ENCODE measurements around the gene ADGRE2. TPM values are rescaled to one million over a fixed set of nuclear protein-coding genes. Genes with fewer than 3 reads are reported as not detected.

The ADGRE2 gene
- total RNA-seq, 4 donors from 2014 or later = 0.49 to 5.8 (median 4.0) TPM

DNA sequence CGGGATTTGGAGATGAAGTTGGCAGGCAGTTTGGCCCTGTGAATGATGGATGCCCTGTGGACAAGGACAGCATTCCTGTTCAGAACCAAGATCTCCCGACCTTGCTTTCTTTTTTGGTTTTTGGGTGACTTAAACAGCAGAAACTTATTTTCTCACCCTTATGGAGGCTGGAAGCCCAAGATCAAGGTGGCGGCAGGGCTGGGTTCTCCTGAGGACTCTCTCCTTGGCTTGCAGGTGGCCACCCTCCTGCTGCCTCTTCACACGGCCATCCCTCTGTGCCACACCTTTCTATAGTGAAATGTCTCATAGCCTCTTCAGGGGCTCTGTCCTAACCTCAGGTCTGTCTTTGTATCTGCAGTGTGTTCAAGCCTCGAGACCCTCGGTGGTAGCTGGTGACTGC is 74.5 kb downstream of the ADGRE2 start:
- no peak overlapping the region for H3K4me3 ChIP-seq
- no peaks in the 10 kb centered on the region for H3K9me3 ChIP-seq
- no peaks in the 10 kb centered on the region for H3K4me1 ChIP-seq
- no peak for DNase-seq
- TF ChIP-seq, protein P1, sequence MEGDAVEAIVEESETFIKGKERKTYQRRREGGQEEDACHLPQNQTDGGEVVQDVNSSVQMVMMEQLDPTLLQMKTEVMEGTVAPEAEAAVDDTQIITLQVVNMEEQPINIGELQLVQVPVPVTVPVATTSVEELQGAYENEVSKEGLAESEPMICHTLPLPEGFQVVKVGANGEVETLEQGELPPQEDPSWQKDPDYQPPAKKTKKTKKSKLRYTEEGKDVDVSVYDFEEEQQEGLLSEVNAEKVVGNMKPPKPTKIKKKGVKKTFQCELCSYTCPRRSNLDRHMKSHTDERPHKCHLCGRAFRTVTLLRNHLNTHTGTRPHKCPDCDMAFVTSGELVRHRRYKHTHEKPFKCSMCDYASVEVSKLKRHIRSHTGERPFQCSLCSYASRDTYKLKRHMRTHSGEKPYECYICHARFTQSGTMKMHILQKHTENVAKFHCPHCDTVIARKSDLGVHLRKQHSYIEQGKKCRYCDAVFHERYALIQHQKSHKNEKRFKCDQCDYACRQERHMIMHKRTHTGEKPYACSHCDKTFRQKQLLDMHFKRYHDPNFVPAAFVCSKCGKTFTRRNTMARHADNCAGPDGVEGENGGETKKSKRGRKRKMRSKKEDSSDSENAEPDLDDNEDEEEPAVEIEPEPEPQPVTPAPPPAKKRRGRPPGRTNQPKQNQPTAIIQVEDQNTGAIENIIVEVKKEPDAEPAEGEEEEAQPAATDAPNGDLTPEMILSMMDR (IDR thresholded peaks at IDR 0.05) = no peak
- no peak for TF ChIP-seq POLR2A (IDR thresholded peaks at IDR 0.05)
- intact Hi-C loops (cut with DNase I) = no loop called here
- peaks cover 28 to 100% (median 39%) of the 10 kb centered on the region in 3 donors for H3K36me3 ChIP-seq
- whole genome bisulfite sequencing, 2 donors = 87 to 95% methylated on average over 5 to 6 of the region's 6 CpGs
- H3K27ac ChIP-seq = no peak overlapping the region
- no peaks in the 10 kb centered on the region for H3K27me3 ChIP-seq

GRCh38 chr19:14700711-14701375 is 77.5 kb downstream of the ADGRE2 start:
- 93 to 99% methylated on average over 4 to 5 of the region's 9 CpGs for WGBS, 2 donors
- intact Hi-C loops (cut with DNase I) = no loop called here
- Histone ChIP-seq H3K9me3 (no peaks in the 10 kb centered on the region), H3K27me3 (no peaks in the 10 kb centered on the region), H3K27ac (no peak overlapping the region), H3K36me3 (peaks cover 25 to 100% (median 40%) of the 10 kb centered on the region in 3 donors), H3K4me3 (no peak overlapping the region), H3K4me1 (no peaks in the 10 kb centered on the region)
- DNase-seq = no peak
- TF ChIP-seq, protein P1 (IDR thresholded peaks at IDR 0.05) = no peak

GRCh38 chr19:14699641-14700040 is 78.7 kb downstream of the ADGRE2 start:
- Histone ChIP-seq H3K9me3 (no peaks in the 10 kb centered on the region), H3K4me1 (no peaks in the 10 kb centered on the region), H3K27me3 (no peaks in the 10 kb centered on the region), H3K36me3 (peaks cover 25 to 100% (median 45%) of the 10 kb centered on the region in 3 donors), H3K4me3 (no peak overlapping the region), H3K27ac (no peak overlapping the region)
- DNase-seq = no peak
- 81 to 94% methylated on average over 7 to 8 of the region's 8 CpGs for WGBS, 2 donors
- intact Hi-C loops (cut with DNase I) = no loop called here
- TF ChIP-seq POLR2A (IDR thresholded peaks at IDR 0.05) = no peak
- TF ChIP-seq, protein P1 (IDR thresholded peaks at IDR 0.05) = no peak

DNA sequence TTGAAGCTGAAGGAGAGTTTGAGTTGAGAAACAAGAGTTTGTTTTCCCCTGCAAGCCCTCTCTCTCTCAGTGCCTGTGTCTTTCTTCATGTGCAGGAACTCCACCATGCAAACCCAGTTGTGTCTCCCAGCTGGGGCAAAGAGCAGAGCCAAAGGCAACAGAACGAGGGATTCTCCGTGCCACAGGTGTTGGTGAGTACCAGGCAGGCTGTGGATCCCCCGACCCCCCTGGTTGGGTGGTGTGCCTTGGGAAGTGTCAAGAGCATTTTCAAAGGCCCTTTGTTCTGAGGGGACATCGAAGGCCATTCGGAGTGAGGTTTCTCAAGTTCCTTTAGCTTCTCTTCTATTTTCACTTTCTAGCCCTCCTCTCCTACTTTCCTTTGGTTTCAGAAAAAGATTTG is 82.9 kb downstream of the ADGRE2 start:
- TF ChIP-seq POLR2A (IDR thresholded peaks at IDR 0.05) = no peak
- H3K36me3 ChIP-seq = peaks cover 5 to 73% (median 26%) of the 10 kb centered on the region in 3 donors
- peaks cover 0 to 16% (median 5%) of the 10 kb centered on the region in 3 donors for H3K4me1 ChIP-seq
- H3K27ac ChIP-seq = no peak overlapping the region
- no peaks in the 10 kb centered on the region for H3K9me3 ChIP-seq
- WGBS, 2 donors = 89 to 100% methylated on average over 5 of the region's 5 CpGs
- no peak overlapping the region for H3K4me3 ChIP-seq
- H3K27me3 ChIP-seq = no peaks in the 10 kb centered on the region
- intact Hi-C loops (cut with DNase I) = no loop called here
- DNase-seq = no peak

GRCh38 chr19:14694641-14695266 is 83.6 kb downstream of the ADGRE2 start:
- Histone ChIP-seq H3K4me1 (peaks cover 0 to 19% (median 8%) of the 10 kb centered on the region in 3 donors), H3K27me3 (no peaks in the 10 kb centered on the region), H3K36me3 (peaks cover 0 to 65% (median 20%) of the 10 kb centered on the region in 3 donors), H3K9me3 (no peaks in the 10 kb centered on the region), H3K27ac (no peak overlapping the region), H3K4me3 (no peak overlapping the region)
- TF ChIP-seq POLR2A (IDR thresholded peaks at IDR 0.05) = no peak
- TF ChIP-seq, protein P1 (IDR thresholded peaks at IDR 0.05) = no peak
- intact Hi-C loops (cut with DNase I) = loop anchor here (5.0 kb wide), 1 partner anchor 122 kb away; the partner anchor contains the start of gene NDUFB7
- DNase-seq = no peak
- 70 to 78% methylated on average over 10 to 13 of the region's 13 CpGs for WGBS, 2 donors

All from esophagus squamous epithelium (tissue), 5 donors.